HG02970 (cell line): ENCODE measurements around the gene MYL11.

Source experiments
- ATAC-seq: cut with Tn5 transposase; IDR thresholded peaks from one replicate; pipeline ENCODE4 v1.9.1; 2021; ENCODE audit warnings: mild to moderate bottlenecking, moderate library complexity, moderate number of reproducible peaks; ENCODE audit not compliant: unreplicated experiment, low FRiP score

Gene MYL11

DNA sequence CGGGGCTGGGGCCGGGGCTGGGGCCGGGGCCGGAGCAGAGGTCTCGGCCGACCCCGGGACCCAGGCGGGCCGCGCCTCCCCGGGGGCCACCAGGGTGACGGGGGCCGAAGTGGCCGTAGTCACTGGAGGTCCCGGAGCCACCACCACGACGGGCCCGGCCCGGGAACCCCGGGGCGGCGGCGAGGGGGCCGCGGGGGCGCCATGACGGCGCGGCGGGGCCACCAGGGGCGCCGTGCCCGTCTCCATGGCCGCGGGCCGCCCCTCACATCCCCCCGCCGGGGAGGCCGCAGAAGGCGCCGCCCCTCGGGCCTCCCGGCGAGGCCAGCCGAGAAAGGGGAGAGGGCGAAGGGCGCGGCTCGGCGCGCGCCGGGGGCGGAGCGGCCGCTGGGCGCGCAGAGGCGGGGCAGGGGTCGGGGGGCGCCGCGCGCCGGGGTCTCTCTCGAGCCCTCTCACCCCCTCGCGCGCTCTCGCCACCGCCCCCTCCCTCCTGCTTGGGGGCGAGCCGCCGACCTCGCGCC is 4.6 kb upstream of the MYL11 start:
- ATAC-seq: no peak

DNA sequence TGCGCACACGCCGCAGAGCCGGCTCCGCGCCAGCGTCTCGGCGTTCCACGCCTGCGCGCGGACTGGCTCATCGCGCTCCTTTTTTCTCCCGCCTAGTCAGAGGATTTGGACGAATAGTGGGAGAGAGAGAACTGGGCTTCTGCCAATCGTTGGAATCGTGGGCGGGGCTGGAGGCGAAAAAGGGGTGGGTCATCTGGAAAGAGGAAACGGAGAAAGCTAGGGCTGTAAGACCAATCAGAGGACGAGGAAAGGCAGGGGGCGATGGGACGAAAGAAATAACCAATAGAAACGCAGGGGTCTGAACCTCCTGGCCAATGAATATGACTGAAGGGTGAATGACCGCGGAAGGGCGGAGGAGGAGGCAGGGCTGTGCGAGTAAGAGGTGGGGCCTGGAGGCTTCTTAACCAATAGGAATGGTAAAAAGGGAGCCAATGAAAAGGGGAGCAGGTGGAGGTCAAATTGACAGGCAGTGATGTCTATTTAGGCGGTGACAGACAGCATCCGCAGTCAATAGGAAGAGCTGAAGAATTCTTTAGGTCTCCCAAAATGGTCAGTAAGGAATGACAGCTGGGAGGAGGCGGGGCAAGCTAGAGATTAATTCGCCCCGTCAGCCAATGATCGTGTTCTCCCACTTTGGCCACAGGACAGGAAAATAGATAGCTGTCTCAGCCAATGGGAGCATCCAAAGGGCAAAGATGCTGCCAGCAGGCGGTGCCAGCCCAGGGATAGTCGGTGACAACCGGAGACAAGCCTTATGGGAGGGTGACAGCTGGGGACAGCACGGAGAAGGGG is 4.0 kb upstream of the MYL11 start, which contains the start of gene TBC1D10B:
TSS of gene TBC1D10B (minus strand) at position 39 of the 792 bp plus-strand sequence. CDS start 311 bp downstream, outside the sequence.
- peak; percentile 75 for ATAC-seq

DNA sequence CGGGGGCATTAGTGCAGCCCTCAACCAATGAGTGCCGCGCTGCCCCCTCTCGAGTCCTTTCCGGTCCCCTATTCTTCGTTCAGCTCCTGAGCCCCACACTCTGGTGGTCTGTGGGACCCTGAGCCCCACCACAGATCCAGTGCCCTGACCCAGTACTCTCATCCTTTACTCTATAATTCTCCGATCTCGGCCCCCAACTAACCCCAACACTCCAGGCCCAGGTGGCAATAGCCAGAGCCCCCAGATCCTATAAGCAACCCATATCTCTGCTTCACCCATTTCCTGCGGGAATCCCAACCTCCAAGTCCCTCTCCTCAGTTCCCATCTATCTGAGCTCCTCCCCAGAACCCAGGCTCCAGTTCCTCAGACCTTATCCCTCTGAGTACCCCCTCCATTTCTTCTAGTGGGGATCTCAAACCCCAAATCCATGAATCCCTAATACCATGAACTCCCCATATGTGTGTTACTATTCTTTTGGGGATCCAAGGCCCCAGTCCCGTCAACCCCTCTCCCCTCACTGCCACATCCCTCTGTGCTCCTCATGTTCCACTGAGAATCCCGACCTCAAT is 3.3 kb upstream of the MYL11 start:
- no peak for ATAC-seq

DNA sequence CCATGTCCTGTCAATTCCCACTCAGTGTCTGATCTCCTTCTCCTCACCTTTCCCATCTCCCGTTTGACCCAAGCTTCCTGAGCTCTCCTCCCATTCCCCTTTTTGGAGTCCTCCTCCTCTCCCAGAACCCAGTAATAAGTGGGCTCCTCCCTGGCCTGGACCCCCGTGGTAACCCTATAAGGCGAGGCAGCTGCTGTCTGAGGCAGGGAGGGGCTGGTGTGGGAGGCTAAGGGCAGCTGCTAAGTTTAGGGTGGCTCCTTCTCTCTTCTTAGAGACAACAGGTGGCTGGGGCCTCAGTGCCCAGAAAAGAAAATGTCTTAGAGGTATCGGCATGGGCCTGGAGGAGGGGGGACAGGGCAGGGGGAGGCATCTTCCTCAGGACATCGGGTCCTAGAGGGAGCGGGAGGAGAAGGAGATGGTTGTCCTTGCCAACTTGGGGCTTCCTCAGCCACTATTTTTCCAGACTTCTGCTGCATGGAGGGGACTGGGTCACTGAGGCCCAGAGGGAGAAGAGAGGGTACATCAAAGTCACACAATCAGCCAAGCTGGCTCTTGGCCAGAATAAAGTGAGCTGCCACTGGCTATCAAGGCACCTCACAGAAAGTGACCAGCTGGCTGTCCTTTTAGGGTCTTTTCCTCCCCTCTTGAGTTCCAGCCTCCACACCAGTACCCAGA is 2.4 kb upstream of the MYL11 start:
- no peak for ATAC-seq

DNA sequence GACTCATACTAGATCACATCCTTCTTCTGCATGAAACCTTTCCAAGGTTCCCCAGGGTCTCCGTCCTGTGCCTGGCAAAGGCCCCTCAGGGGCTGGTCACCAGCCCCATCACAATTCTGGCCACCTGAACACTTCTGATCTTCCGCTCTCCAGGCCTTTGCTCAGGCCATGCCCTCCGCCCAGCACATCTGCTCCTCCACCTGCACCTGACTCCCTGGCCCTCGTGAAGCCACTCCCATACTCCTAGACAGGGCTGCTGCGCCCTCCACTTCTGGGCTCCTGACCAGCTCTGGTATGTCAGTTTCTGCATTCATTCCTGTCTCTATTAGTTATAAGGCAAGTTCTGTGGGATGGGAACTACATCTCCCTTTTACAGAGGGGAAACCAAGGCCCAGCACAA is 1.9 kb upstream of the MYL11 start:
- no peak for ATAC-seq

DNA sequence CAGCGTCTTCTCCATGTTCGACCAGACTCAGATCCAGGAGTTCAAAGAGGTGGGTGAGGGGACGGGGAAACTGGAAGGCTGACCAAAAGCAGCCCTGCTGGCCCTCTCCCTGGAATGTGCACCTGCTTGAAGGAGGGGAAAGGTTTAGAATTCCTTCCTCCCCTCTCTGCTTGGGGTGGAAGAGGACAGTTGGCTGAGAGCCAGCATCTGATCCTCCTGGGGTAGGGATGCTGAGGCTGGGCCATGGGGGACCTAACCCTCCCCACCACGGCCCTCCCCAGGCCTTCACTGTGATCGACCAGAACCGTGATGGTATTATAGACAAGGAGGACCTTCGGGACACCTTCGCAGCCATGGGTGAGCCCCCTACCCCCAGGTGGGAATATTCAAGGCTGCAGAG is 1.3 kb downstream of the MYL11 start:
- ATAC-seq: no peak

DNA sequence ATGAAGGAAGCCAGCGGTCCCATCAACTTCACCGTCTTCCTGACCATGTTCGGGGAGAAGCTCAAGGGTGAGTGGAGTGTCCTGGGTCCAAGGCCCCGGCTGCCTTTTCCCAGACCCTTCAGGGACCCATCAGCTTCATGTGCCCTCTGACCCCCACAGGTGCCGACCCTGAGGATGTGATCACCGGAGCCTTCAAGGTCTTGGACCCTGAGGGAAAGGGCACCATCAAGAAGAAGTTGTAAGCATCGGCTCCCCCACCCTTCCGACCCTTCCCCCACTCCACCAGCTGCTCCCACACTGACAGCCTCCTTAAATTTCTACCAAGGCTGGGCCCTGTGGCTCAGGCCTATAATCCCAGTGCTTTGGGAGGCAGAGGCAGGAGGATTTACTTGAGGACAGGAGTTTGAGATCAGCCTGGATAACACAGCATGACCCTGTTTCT is 1.9 kb downstream of the MYL11 start:
- no peak for ATAC-seq

DNA sequence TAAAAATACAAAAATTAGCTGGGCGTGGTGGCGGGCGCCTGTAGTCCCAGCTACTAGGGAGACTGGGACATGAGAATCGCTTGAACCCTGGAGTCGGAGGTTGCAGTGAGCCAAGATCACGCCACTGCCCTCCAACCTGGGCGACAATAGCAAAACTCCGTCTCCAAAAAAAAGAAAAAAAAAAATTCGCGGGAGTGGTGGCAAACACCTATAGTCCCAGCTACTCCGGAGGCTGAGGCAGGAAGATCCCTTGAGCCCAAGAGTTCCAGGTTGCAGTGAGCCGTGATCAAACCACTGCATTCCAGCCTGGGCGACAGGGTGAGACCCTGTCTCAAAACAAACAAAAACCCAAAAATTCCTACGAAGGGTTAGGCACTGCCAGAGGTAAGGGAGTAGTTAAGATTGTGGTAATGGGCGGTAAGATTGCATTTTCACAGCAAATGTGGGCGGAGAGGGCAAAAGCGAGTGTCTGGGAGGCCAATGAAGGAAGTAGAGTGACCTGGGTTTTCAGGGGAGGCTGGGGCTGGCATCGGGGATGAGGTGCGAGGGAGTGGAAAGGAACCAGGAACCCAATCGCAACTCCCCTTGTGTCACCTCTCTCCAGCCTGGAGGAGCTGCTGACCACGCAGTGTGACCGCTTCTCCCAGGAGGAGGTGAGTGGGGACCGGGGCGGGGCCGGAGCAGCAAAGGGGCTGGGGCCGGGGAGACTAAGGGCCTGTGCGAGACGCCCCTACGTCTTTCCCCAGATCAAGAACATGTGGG is 2.6 kb downstream of the MYL11 start:
- no peak for ATAC-seq

DNA sequence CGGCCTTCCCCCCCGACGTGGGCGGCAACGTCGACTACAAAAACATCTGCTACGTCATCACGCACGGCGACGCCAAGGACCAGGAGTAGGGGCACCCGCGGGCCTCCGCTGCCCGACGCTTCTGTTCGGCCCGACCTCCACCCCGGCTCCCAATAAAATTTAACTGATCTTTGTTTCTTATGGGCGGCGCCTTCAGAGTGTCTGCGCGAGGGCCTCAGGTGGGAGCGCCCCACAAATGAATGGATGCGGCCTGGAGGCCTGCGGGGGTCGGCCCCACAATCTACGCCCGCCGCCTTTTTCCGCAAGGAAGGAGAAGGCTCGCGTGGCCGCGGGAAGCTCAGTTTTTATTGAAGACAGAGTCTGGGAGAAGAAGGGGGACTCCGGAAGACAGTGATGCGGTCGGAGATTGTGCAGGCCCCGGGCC is 3.2 kb downstream of the MYL11 start:
- peak; percentile 34 for ATAC-seq

DNA sequence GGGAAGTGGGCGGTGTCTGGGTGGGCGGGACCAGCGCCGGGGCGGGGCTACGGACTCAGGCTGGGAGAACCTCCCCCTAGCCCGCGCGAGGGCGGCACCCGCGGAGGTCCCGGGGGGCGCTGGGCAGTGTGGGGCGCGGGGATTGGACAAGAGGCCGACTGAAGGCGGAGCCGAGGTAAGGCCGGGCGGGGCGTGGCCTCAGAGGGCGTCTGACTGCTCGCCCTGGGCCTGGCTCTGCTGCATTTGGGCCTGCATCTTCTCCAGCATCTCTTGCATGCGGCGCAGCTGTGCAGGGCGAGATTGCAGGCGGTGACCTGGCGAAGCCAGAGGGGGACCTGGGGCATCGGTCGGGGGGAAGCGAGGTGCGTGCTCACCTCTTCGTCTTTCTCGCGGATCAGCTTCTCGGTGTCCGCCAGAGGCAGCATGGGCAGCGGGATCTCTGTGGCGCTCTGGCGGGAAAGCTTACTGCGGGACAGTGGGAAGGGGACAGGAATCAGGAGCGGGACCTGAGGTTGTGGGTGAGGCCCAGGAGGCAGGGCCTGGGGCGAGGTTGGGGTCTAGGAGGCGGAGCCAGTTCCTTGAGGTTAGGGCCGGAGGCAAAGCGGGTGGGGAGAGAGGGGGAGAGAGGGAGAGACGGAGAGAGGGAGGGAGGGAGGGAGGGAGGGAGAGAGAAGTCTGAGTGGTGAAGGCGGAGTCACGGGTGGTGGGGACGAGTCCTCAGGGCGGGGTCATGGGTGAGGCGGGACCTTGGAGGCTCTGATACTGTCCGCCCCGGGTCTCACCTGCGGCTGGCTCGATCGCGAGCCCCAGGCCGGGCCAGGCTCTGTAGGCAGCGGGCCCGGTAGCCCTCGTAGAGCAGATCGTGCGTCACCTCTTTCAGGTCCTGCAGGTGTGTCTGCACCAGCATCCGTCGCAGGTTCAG is 3.9 kb downstream of the MYL11 start:
- peak; percentile 84 for ATAC-seq

DNA sequence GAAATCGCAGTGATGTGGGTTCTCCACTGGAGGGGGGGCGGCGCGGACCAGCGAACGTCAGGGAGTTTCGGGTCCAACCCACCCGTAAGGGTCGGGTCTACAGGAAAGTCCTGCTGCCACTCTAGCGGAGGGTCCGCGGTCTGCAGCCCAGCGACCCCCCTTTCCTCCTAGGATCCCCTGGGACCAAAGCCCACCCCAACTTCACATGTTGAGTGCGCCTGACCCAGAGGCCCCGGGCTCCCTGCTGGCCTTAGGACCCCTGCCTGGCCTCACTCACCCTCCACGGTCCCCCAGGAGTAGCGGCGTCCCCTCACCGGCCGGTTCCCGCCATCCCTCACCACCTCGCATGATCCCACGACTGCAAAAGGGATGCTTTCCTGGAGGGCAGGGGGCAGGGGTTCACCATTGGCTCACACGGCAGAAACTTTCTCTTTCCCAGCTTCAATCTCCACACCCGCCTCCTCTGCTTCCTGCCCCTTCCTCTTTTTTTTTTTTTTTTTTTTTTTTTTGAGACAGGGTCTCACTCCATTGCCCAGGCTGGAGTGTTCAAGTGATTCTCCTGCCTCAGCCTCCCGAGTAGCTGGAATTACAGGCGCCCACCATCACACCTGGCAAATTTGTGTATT is 4.7 kb downstream of the MYL11 start:
- no peak for ATAC-seq

DNA sequence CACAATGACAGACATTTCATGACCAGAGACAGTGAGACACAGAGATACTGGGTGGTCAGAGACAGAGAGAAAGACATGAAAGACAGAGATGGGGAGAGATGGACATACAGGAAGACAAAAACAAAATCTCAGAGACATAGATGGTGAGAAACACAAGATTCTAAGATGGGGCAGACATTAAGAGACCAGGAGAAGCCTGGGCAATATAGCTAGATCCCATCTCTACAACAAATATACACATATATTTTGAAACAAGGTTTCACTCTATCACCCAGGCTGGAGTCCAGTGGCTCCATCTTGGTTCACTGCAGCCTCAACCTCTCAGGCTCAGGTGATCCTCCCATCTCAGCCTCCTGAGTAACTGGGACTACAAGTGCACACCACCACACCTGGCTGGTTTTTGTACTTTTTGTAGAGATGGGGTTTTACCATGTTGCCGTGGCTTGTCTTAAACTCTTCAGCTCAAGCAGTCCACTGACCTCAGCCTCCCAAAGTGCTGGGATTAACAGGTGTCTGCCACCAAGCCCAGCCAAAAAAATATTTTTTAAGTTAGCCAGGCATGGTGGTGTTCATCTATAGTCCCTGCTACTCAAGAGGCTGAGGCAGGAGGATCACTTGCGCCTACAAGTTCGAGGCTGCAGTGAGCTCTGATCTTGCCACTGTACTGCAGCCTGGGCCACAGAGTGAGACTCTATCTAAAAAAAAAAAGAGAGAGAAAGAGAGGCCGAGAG is 5.6 kb downstream of the MYL11 start:
- no peak for ATAC-seq

DNA sequence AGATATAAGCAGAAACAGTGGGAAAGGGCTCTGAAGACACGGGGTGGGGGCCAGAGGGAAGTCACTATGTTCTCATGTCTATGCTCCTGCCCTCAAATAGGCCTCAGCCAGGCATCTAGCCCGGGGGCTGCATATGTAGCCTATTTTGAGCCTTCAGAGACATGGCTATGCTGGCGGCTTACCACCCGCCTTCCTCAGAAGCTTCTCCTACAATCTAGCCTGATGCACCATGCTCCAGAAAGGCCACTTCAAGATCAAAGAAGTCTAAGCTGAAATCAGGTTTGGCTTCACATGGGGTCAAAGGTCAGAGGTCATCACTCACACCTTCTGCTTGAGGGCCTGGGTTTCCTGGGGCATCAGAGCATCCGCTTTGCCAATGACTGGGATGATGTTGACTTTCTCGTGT is 6.2 kb downstream of the MYL11 start:
- ATAC-seq: no peak

DNA sequence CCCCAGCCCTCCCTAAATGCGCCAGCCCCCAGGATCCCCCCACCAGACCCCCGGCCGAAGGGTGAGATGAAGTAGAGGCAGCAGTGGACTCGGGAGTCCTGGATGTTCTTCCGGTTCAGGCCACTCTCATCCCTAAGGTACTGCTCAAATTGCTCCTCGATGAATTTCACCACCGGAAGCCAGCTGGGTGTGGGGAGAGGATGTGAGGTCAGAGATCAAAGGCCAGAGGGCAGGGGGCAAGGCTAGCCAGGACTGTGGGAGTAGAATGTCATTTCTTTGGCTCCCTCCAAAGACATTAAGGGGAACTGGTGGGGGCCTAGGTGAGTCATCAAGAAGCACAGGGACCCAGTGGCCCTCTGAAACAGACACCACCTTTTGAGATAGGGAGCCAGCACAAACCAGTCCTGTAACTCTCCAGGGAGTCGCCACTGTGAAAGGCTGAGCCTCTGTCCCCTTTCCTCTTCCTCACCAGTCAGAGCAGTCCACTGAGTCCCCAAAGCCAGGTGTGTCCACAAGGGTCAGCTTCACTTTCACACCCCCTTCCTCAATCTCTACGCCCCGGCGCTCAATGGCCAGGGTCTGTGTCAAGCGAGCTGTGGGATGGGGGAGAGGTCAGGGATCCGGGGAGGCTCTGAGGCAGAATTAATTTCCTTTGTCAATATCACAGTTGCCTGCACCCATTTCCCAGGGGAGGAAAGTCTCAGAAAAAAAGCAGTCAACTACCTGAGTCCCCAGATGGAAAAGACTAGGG is 6.9 kb downstream of the MYL11 start:
- no peak for ATAC-seq

DNA sequence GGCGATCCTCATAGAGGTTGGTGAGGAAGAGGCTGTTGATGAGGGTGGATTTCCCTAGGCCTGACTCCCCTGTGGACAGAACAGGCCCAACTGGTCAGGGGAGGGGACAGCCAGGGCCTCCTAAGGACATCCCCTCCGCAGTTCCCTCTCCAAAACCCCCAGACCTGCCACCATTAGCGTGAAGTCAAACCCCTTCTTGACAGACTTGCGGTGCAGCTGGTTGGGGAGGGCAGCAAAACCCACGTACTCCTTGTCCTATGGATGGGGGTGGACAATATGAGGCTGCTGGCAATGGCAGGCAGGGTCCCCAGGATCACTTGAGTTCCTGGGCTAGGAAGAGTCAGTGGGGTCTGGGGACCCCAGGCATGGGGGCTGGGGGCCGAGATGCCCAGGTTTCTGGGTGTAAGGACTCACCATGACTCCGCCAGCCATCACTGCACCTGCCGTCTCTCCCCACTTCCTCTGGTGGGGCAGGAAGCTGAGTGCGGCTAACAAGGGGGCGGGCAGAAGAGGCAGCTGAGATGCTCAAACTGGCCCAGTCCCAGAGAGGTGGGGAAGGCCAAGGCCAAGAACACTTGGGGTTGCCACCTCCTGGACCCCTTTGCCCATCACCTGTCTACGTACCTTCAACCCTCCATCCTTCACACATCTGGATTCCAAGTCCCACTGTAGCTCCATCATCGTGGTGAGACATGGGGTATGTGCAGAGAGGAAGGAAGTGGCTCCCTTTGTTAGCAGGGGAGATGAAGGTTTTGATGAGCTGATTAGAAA is 7.7 kb downstream of the MYL11 start, which contains the start of gene SEPTIN1:
TSS of gene SEPTIN1 (minus strand) at position 451 of the 771 bp plus-strand sequence. CDS start at position 432, 19 bp downstream.
- no peak for ATAC-seq

DNA sequence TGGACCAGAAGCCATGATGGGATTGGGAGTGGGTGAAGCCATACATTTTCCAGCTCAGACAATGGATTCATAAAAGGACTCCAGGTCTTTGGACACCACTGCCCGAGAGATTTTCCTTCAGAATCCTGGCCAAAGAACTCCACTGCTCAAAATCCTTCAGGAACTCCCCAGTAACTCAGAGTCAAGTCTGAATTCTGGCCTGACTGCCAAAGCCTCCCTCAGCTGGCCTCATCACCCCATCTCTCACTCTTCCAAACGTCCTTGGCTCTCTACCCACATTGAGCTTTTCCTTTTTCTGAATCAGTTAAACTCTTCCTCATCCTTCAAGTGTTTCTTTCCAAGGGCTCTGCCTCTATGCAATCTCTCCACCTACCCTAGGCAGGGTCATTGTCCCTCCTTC is 8.9 kb downstream of the MYL11 start:
- no peak for ATAC-seq
